Osteocyte (in vitro differentiated cells): ENCODE measurements around the gene GMDS. TPM values are rescaled to one million over a fixed set of nuclear protein-coding genes. Genes with fewer than 3 reads are reported as not detected.

Source experiments
- DNase-seq: peaks from one replicate; pipeline ENCODE4 v3.0.0; 2021; ENCODE audit warnings: mixed read lengths; ENCODE audit not compliant: unreplicated experiment; ENCODE audit errors: extremely low spot score
- H3K27ac Mint-ChIP-seq: one replicate; pipeline ENCODE4 v1.8.0; 2021; ENCODE audit warnings: mild to moderate bottlenecking, mixed read lengths; ENCODE audit not compliant: unreplicated experiment
- H3K27me3 Mint-ChIP-seq: one replicate; pipeline ENCODE4 v1.8.0; 2021; ENCODE audit warnings: mixed read lengths; ENCODE audit not compliant: unreplicated experiment
- H3K36me3 Mint-ChIP-seq: one replicate; pipeline ENCODE4 v1.8.0; 2021; ENCODE audit warnings: mixed read lengths; ENCODE audit not compliant: unreplicated experiment
- H3K4me1 Mint-ChIP-seq: one replicate; pipeline ENCODE4 v1.8.0; 2021; ENCODE audit warnings: mixed read lengths; ENCODE audit not compliant: unreplicated experiment
- H3K4me3 Mint-ChIP-seq: one replicate; pipeline ENCODE4 v1.8.0; 2021; ENCODE audit warnings: mild to moderate bottlenecking, moderate library complexity, mixed read lengths; ENCODE audit not compliant: unreplicated experiment
- H3K9me3 Mint-ChIP-seq: one replicate; pipeline ENCODE4 v1.8.0; 2021; ENCODE audit warnings: mixed read lengths; ENCODE audit not compliant: unreplicated experiment
- total RNA-seq: library from RNA; stranded (reverse); gene quantifications from 2 replicates; pipeline ENCODE4 v1.2.1, GENCODE V29; 2021
- TF ChIP-seq, protein P1 (sequence below): fragments of 200-600 bp; sonication (generic); IDR thresholded peaks from 2 replicates; pipeline ENCODE4 v1.5.0; 2021; ENCODE audit warnings: antibody characterized with exemption, mild to moderate bottlenecking, moderate library complexity

Gene GMDS
- total RNA-seq, 1 donor from 2014 or later = 30.7 TPM

DNA sequence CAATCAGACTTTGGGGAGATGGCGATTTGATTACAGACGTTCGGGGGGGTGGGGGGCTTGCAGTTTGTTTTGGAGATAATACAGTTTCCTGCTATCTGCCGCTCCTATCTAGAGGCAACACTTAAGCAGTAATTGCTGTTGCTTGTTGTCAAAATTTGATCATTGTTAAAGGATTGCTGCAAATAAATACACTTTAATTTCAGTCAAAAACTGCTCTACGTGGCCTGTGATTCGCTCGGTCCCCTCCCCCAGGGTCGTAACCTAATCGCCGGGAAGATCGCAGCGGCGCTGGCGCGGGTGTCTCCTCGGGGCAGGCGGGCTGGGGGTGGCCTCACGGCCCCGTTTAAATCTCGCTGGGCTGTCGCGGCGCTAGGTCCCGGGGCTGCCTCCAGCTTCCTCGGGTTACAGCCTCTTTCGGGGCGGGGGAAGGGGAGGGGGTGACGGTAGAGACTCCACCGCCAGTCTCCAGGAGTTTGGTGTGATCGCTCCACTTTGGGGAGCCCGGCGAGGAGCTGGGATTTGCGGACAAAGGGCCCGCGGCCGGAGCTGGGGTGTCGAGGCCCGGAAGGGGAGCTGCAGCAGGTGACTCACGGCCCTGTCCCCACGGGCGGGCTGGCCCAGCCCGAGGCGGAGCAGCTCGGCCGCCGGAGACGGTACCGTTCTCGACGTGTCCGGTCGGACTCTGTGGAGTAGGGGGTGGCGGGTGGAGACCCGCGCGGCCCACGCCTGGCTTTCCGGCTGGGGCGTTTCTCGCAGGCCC lies 631.5 kb downstream of the GMDS start:
- Mint-ChIP-seq H3K4me1 (peaks cover 34% of the 10 kb centered on the region), H3K4me3 (peak overlapping the region; percentile 92), H3K27me3 (no peaks in the 10 kb centered on the region), H3K27ac (peak overlapping the region; percentile 98), H3K9me3 (no peaks in the 10 kb centered on the region), H3K36me3 (peaks cover 35% of the 10 kb centered on the region)
- TF ChIP-seq, protein P1, sequence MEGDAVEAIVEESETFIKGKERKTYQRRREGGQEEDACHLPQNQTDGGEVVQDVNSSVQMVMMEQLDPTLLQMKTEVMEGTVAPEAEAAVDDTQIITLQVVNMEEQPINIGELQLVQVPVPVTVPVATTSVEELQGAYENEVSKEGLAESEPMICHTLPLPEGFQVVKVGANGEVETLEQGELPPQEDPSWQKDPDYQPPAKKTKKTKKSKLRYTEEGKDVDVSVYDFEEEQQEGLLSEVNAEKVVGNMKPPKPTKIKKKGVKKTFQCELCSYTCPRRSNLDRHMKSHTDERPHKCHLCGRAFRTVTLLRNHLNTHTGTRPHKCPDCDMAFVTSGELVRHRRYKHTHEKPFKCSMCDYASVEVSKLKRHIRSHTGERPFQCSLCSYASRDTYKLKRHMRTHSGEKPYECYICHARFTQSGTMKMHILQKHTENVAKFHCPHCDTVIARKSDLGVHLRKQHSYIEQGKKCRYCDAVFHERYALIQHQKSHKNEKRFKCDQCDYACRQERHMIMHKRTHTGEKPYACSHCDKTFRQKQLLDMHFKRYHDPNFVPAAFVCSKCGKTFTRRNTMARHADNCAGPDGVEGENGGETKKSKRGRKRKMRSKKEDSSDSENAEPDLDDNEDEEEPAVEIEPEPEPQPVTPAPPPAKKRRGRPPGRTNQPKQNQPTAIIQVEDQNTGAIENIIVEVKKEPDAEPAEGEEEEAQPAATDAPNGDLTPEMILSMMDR = no peak
- DNase-seq = no peak

DNA sequence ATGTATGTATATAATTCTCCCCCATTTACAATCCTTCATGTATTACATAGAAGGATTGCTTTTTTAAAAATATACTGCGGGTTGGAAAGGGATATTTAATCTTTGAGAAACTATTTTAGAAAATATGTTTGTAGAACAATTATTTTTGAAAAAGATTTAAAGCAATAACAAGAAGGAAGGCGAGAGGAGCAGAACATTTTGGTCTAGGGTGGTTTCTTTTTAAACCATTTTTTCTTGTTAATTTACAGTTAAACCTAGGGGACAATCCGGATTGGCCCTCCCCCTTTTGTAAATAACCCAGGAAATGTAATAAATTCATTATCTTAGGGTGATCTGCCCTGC lies 632.1 kb downstream of the GMDS start:
- TF ChIP-seq, protein P1 = no peak
- Mint-ChIP-seq H3K27me3 (no peaks in the 10 kb centered on the region), H3K9me3 (no peaks in the 10 kb centered on the region)

DNA sequence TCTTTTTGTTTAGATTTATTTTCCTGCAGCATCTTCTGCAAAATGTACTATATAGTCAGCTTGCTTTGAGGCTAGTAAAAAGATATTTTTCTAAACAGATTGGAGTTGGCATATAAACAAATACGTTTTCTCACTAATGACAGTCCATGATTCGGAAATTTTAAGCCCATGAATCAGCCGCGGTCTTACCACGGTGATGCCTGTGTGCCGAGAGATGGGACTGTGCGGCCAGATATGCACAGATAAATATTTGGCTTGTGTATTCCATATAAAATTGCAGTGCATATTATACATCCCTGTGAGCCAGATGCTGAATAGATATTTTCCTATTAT lies 632.5 kb downstream of the GMDS start:
- no peak for DNase-seq
- Mint-ChIP-seq H3K36me3 (peaks cover 29% of the 10 kb centered on the region), H3K4me1 (peaks cover 34% of the 10 kb centered on the region), H3K27ac (peak overlapping the region; percentile 98), H3K27me3 (no peaks in the 10 kb centered on the region), H3K9me3 (no peaks in the 10 kb centered on the region), H3K4me3 (peak overlapping the region; percentile 92)
- TF ChIP-seq, protein P1 = no peak

More for the DNA sequence above, 632.1 kb downstream of the GMDS start:
- peak overlapping the region; percentile 92 for H3K4me3 Mint-ChIP-seq
- peaks cover 34% of the 10 kb centered on the region for H3K4me1 Mint-ChIP-seq
- H3K36me3 Mint-ChIP-seq = peaks cover 33% of the 10 kb centered on the region
- no peak for DNase-seq
- peak overlapping the region; percentile 98 for H3K27ac Mint-ChIP-seq

DNA sequence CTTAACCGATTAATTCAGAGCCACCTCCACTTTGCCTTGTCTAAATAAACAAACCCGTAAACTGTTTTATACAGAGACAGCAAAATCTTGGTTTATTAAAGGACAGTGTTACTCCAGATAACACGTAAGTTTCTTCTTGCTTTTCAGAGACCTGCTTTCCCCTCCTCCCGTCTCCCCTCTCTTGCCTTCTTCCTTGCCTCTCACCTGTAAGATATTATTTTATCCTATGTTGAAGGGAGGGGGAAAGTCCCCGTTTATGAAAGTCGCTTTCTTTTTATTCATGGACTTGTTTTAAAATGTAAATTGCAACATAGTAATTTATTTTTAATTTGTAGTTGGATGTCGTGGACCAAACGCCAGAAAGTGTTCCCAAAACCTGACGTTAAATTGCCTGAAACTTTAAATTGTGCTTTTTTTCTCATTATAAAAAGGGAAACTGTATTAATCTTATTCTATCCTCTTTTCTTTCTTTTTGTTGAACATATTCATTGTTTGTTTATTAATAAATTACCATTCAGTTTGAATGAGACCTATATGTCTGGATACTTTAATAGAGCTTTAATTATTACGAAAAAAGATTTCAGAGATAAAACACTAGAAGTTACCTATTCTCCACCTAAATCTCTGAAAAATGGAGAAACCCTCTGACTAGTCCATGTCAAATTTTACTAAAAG lies 633.0 kb downstream of the GMDS start:
- H3K27ac Mint-ChIP-seq = peak overlapping the region; percentile 98
- H3K9me3 Mint-ChIP-seq = no peaks in the 10 kb centered on the region
- DNase-seq = no peak
- TF ChIP-seq, protein P1 = no peak
- peak overlapping the region; percentile 92 for H3K4me3 Mint-ChIP-seq
- peaks cover 34% of the 10 kb centered on the region for H3K4me1 Mint-ChIP-seq
- peaks cover 26% of the 10 kb centered on the region for H3K36me3 Mint-ChIP-seq
- no peaks in the 10 kb centered on the region for H3K27me3 Mint-ChIP-seq

DNA sequence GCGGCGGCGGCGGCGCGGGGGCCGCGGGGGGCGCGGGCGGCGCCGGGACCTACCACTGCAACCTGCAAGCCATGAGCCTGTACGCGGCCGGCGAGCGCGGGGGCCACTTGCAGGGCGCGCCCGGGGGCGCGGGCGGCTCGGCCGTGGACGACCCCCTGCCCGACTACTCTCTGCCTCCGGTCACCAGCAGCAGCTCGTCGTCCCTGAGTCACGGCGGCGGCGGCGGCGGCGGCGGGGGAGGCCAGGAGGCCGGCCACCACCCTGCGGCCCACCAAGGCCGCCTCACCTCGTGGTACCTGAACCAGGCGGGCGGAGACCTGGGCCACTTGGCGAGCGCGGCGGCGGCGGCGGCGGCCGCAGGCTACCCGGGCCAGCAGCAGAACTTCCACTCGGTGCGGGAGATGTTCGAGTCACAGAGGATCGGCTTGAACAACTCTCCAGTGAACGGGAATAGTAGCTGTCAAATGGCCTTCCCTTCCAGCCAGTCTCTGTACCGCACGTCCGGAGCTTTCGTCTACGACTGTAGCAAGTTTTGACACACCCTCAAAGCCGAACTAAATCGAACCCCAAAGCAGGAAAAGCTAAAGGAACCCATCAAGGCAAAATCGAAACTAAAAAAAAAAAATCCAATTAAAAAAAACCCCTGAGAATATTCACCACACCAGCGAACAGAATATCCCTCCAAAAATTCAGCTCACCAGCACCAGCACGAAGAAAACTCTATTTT lies 633.7 kb downstream of the GMDS start:
- no peaks in the 10 kb centered on the region for H3K9me3 Mint-ChIP-seq
- DNase-seq = no peak
- TF ChIP-seq, protein P1 = no peak
- H3K27me3 Mint-ChIP-seq = no peaks in the 10 kb centered on the region
- H3K36me3 Mint-ChIP-seq = peaks cover 26% of the 10 kb centered on the region
- peaks cover 34% of the 10 kb centered on the region for H3K4me1 Mint-ChIP-seq
- peak overlapping the region; percentile 98 for H3K27ac Mint-ChIP-seq
- peak overlapping the region; percentile 92 for H3K4me3 Mint-ChIP-seq
